ENCODE results near the gene HSPH1.

The HSPH1 gene

DNA sequence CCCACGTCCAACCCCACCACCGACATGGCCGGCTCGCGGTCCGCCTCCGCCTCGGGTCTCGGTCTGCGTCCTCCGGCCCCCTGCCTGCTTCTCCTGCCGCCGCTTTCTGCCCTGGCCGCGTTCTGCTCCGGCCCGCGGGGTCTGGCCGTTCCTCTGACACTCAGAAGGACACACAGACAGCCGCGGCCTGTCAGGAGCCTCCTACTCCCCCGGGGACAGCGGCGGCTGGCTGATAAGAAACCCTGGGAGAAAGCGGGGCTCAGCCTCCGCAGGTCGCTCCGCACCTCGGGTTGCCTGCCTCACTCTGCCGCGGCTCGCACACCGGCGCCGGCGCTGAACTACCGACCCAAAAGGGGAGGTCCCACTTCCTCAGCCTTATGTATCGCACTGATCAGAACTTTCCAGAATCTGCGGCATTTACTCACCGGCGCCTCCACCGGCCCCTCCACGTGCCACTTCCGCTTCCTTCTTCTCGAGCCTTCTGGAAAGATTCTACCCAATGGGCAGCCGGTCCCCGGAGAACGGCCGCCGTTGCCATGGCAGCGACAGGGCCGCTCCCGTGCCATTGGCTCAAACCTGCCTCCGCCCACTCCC is at the start of gene HSPH1:
HSPH1 (minus strand) TSS at position 348 of the 594 bp plus-strand sequence; CDS start at position 26, 322 bp downstream.
- DNase-seq (ENCODE audit: low spot score): peak; percentile 97

GRCh38 chr13:31209841-31210210 is 48.1 kb upstream of the HSPH1 start:
- no peak for DNase-seq (ENCODE audit: low spot score)

DNA sequence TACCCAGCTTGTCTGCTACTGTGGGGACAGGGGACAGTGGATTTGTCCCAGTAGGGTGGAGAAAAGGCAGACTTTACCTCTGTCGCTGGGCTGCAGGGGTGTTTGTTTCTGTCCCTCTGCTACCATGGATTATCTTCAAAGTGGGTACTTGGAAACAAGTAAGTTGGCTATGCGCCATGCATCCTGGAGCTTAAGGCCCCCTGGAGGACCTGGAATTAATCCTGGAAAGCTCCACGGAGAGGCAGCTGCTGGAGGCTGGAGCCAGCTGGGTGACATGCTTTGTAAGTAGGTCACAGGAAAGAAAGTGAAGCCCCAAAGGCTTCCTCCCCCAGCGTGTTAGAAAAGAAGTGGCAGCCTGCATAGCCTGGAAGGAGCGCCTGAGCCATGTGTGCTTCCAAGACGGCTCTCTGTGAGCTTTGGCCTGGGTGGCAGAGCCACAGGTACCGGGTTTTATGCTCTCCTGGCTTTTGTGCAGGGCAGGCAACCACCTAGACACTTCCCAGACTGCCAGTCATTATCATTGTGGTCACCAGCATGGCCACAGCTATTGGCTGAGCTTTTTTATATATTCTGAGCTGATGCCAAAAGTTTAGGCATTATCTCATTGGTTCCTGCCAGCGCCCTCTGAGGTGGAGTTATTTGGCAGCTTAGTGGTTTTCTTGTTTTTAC is 47.6 kb upstream of the HSPH1 start:
- peak; percentile 73 for DNase-seq (ENCODE audit: low spot score)

DNA sequence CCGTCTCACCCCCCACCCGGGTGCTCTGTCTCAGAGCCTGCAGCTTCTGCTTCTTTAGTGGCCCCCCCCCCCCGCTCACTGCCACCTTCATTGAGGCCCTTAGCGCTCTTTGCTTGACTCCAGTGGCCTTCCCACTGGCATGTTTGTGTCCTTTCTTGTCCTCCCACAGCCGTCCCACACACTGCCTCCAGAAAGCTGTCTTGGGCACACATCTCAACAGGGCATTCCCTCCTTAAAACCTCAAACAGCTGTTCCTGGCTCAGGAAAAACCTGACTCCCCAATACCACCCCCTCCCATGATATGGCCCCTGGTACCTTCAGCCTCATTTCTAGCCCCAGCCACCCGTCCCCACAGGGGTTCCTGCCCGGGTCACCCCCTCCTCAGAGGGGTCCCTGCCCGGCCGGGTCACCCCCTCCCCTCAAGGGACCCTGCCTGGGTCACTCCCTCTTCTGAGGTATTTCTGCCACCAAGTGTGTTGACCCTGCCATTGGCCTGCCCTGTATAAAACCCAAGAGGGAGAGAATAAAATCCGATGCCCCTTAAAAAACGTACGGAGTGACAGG is 46.9 kb upstream of the HSPH1 start:
- DNase-seq (ENCODE audit: low spot score): no peak

DNA sequence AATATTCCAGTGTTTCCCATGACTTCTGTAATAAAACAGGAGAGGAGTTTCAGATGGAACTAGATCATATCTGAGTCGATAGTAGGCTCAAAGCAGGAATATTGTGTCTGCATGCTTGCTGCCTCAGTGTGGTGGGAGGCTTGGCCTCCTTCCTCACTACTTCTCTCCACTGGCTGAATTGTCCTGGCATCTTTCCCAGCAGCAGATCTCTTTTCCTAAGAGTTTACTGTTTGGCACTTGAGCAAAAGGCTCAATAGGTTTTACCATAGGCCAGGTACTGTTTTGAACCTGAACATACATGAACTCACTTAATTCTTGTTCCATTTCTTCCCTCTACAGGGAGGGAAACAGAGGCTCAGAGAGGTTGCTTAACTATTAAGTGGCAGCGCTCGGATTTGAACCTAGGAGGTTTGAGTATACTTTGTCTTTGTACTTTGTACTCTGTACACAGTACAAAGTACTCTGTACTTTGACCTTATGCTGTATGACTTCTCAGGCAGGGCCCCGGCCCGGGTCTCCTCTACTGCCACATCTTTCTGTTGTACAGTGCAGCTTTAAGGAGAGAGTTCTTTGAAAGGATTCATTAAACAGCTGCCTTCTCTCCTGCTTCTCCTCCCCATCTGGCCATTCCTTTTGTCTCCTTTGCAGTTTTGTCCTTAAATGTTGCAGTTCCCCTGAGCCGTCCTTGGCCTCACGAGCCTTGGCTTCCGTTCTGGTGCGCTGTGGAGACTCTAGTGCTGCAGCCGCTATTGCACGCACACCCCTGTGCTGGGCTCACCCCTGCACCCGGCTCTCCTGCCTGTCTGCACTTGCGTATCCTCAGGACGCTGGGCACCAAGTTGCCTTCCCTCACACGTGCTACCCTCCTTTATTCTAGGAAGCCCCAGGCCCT is 46.2 kb upstream of the HSPH1 start:
- peak; percentile 47 for DNase-seq (ENCODE audit: low spot score)

DNA sequence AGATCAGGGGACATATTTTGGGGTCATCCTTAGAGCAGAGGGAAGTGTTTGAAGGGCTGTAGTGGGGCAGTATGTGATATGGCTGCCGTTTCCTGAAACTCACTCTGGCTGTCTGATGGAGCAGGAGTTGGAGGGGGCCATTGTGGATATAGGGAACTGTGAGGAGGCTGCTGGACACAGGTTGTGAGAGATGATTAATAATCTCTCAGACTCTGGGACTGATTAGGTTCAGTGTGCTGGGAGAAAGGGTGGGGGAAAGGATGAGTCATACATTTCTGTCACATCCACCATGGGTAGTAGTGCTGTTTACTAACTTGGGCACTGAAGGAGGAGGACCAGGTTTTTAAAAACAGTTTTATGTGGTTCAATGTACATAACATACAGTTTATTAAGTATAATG is 42.9 kb upstream of the HSPH1 start:
- peak; percentile 61 for DNase-seq (ENCODE audit: low spot score)

DNA sequence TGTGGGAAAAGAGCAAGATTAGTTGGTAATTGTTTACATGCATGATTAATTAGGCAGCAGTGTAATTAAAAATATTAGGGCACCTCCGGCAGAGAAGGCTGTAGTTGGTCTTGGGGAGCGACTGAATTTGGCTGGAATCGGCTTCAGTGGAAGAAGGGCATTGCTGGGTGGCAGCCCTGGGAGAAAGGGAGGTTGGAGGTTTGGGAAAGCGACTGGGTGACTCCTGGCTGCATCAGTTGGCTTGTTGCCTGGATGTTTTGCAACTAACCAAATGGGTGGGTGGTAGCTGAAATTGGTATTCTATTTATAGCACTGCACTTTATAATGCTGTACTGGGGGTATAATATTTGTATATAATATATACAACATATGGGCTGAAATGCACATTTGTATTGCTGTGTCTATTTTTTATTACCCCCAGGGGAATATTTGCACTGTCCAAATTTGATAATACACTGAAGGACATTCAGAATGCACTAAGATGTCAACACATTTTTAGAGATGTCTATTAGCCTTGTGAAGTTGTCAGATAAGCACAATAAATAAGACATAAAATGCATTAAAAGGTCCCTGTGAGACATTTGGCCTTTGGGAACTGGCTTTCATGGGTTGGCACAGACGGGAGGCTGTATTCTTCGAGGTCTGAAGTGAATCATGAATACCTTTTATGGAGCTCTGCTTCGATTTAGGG is 39.8 kb upstream of the HSPH1 start:
- DNase-seq (ENCODE audit: low spot score): peak; percentile 44

- DNase-seq (ENCODE audit: low spot score): no peak
These were observed 38.9 kb upstream of the HSPH1 start for GRCh38 chr13:31200637-31200971.

GRCh38 chr13:31199849-31200636 is 38.3 kb upstream of the HSPH1 start, which contains the start of gene B3GLCT:
Gene B3GLCT (plus strand): TSS chr13:31199975. CDS start chr13:31200085, 110 bp downstream.
- peak; percentile 96 for DNase-seq (ENCODE audit: low spot score)

DNA sequence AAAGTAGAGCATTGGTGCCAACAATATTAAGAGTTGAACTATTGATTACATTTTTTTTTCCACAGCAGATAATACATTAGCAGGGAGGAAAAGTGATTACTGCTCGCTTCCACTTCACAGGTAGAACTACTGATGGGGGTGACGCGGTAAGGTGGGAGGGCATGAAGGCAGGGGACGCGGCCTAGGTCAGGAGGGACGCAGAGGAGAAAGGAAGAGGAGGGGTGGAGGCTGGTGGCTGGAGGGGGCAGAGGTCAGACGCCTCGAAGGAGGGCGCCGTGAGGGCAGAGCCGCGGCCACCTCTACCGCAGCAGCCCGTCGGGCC is 37.8 kb upstream of the HSPH1 start:
- DNase-seq (ENCODE audit: low spot score): no peak

DNA sequence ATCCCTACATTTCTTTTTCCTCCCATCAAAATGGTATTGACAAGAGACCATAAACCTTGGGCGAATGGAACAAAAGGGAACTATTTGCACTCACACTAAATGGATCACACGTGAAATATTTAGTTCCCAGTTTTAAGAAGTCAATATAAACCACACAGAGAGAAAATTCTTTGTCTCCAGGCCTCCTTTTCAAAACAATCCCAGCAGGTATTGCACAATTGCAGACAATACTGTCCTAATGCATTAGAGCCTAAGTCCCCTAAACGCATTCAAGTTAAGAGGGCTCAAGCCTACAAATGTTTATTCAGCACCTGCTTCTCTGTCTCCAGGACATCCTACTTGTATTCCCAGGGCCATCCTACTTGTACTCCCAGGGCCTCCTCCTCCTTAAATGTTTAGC is 36.8 kb upstream of the HSPH1 start:
- DNase-seq (ENCODE audit: low spot score): no peak

GRCh38 chr13:31196992-31197391 is 35.3 kb upstream of the HSPH1 start:
- no peak for DNase-seq (ENCODE audit: low spot score)

DNA sequence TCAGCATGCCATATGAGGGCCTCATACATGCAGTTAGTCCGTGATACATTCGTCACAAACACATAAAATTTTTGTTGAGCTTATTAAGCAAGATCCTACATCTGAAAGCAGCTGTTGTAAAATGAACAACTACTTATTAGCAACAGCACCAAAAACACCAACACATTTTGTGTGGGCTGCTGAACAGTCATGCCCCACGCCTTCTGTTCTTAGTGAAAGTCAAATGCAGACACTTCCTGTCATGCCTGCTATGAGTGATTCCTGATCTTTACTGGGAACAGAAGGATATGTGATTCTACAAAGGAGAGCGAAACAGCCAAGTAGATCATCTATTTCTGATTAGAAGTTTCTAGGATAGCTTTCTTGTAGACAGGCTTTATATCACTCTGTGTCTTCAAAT is 33.9 kb upstream of the HSPH1 start:
- no peak for DNase-seq (ENCODE audit: low spot score)

- no peak for DNase-seq (ENCODE audit: low spot score)
These were observed 30.6 kb upstream of the HSPH1 start for GRCh38 chr13:31192306-31192705.

- DNase-seq (ENCODE audit: low spot score): no peak
These were observed 30.0 kb upstream of the HSPH1 start for GRCh38 chr13:31191748-31192147.

DNA sequence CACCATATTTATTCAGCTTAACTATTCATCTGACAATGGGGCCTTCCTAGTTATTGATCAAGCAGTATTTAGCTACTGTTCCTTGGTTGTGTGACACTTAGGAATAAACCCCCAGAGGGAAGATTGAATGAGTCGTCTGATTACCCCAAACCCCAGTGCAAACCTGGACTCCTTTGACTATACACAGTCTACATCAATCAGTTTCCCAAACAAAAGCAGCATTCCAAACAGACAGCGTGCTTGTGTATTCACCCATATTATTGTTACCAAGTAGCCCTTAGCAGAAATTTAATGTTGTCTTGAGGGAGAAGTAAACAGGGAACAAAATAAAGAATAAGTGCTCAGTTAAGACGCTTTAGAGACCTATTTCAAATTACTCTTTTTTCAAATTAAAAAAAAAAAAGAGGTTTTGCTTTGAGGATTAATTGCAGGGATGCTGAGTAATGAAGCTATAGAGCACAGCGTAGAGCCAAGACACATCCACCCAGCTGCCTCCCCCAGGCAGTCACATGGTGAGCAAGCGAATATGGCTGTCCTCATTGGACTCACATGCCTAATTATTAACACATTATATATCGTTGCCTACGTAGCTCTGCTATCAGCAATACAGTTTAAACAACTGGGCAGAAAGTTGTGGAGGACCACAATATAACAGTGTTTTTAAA is 23.4 kb upstream of the HSPH1 start:
- no peak for DNase-seq (ENCODE audit: low spot score)

DNA sequence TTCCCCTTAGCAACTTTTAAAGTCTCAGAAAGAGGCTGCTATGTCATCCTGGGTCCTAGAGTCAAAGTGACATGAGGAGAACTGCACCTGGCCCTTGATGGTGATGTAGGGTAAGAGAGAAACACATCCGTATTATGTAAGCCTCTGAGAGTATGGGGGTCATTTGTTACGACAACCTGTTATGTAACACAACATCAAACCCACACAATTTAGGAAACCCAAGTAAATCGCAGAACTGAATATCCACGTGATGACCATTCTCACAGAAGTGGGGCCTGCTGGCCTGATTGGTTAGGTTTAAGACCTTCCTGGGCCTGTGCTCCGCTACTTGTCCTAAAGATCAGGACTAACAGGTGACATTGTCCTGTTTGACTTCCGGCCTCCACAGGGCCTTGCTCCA is 22.7 kb upstream of the HSPH1 start:
- no peak for DNase-seq (ENCODE audit: low spot score)

DNA sequence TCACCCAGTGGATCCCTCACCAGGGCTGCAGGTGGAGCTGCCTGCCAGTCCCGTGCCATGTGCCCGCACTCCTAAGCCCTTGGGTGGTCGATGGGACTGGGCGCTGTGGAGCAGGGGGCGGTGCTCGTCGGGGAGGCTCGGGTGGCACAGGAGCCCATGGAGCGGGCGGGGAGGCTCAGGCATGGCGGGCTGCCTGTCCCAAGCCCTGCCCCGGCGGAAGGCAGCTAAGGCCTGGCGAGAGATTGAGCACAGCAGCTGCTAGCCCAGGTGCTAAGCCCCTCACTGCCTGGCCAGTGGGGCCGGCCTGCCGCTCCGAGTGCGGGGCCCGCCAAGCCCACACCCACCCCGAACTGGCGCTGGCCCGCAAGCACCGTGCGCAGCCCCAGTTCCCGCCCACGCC is 21.3 kb upstream of the HSPH1 start:
- DNase-seq (ENCODE audit: low spot score): no peak

DNA sequence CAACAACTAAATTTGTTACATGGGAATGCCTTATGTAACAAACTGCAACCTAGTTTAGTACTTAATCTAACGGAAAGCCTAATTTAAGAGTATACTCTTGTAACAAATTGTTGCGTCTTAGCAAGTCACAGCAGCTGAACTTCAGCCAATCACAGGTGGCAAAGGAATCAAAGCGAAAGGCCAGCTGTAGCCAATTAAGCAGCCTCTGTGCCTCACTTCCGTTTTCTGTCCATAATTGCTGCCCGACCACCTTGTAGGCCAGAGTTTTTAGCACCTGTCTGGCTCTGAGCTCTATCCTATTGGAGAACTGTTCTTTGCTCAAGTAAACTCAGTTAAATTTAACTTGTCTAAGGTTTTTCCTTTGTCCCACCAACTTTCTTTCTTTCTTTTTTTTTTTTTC is 18.1 kb upstream of the HSPH1 start:
- DNase-seq (ENCODE audit: low spot score): no peak

DNA sequence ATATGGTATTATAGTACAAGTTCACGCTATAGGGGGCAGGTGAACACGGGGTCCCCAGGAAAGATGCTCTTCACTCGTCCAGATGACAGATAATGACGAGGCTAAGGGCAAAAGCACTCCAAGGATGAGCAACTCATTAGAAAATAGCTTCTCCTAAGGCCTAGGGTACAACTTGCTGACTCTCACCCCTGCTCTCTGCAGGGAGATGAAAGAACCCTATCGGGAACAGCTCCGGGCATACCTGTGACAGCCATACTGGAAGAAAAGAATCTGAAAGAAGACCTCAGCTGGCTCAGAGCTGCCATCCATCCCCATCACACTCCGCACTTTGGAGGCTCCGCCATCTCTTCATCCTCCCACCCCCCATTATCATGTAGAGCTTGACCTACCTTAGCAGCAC is 17.5 kb upstream of the HSPH1 start:
- no peak for DNase-seq (ENCODE audit: low spot score)
